Thoracic aorta (tissue), 2 donors: ENCODE results near the gene DPPA5. TPM values are rescaled to one million over a fixed set of nuclear protein-coding genes. Genes with fewer than 3 reads are reported as not detected.

Source experiments
- ATAC-seq: fragments of 150-250 bp; one replicate; pipeline ENCODE4 v1.8.0; 2017; ENCODE audit warnings: low read depth; ENCODE audit not compliant: insufficient number of reproducible peaks, low FRiP score
- DNase-seq: peaks from one replicate; pipeline ENCODE4 v3.0.0-alpha.2; 2020; ENCODE audit warnings: low spot score
- H3K27ac ChIP-seq, 2 donors: fragments of 200-600 bp; sonication (generic); 1 replicate in 1 of 2; 2 replicates in 1 of 2; pipeline ENCODE4 v1.5.1; 2016; ENCODE audit warnings: mild to moderate bottlenecking in 2 of 2, moderate library complexity in 2 of 2
- H3K27me3 ChIP-seq: fragments of 200-600 bp; sonication (generic); replicated peaks from 2 replicates; pipeline ENCODE4 v1.6.0; 2016; ENCODE audit warnings: mild to moderate bottlenecking; ENCODE audit not compliant: insufficient read depth
- H3K36me3 ChIP-seq: fragments of 200-600 bp; sonication (generic); one replicate; pipeline ENCODE4 v1.5.1; 2016
- H3K4me1 ChIP-seq, 2 donors: fragments of 200-600 bp; sonication (generic); 1 replicate in 1 of 2; 2 replicates in 1 of 2; pipeline versions ENCODE4 v1.5.1 to v1.6.0; 2016; ENCODE audit warnings: low read depth in 2 of 2, mild to moderate bottlenecking in 1 of 2; ENCODE audit not compliant: control insufficient read depth in 1 of 2
- H3K4me3 ChIP-seq: fragments of 200-600 bp; sonication (generic); 2 replicates; pipeline ENCODE4 v1.5.1; 2016; ENCODE audit warnings: mild to moderate bottlenecking
- H3K9me3 ChIP-seq: fragments of 200-600 bp; sonication (generic); 2 replicates; pipeline ENCODE4 v1.5.1; 2016
- CTCF ChIP-seq: fragments of 200-600 bp; sonication (generic); IDR thresholded peaks from one replicate; pipeline ENCODE4 v1.5.1; 2019; ENCODE audit warnings: antibody characterized with exemption
- total RNA-seq, 2 donors: library from RNA; depleted of rRNA; stranded (reverse); fragments of >200 nt; gene quantifications; one replicate each; pipeline versions ENCODE4 v1.1.0 to v1.2.3, GENCODE V29; 2016

DPPA5 gene
- total RNA-seq, 2 donors from 2014 or later: not detected

- ATAC-seq (no peak), DNase-seq (no peak)
- TF ChIP-seq CTCF: no peak
- Histone ChIP-seq H3K4me1 (no peaks in the 10 kb centered on the region), H3K27ac (no peak overlapping the region), H3K36me3 (no peaks in the 10 kb centered on the region), H3K9me3 (no peaks in the 10 kb centered on the region), H3K27me3 (no peaks in the 10 kb centered on the region), H3K4me3 (no peak overlapping the region)
Measured at GRCh38 chr6:73364121-73364520, 10.0 kb upstream of the DPPA5 start.

GRCh38 chr6:73363537-73363875 is 9.4 kb upstream of the DPPA5 start:
- H3K27ac ChIP-seq: no peak overlapping the region
- TF ChIP-seq CTCF: no peak
- H3K27me3 ChIP-seq: no peaks in the 10 kb centered on the region
- ATAC-seq (no peak), DNase-seq (no peak)
- H3K36me3 ChIP-seq: no peaks in the 10 kb centered on the region
- H3K4me1 ChIP-seq: no peaks in the 10 kb centered on the region
- H3K4me3 ChIP-seq: no peak overlapping the region
- H3K9me3 ChIP-seq: no peaks in the 10 kb centered on the region

- no peak overlapping the region for H3K27ac ChIP-seq
- no peaks in the 10 kb centered on the region for H3K36me3 ChIP-seq
- ATAC-seq (no peak), DNase-seq (no peak)
- H3K4me1 ChIP-seq: no peaks in the 10 kb centered on the region
- no peak overlapping the region for H3K4me3 ChIP-seq
- no peaks in the 10 kb centered on the region for H3K27me3 ChIP-seq
- TF ChIP-seq CTCF: no peak
- H3K9me3 ChIP-seq: no peaks in the 10 kb centered on the region
Measured at GRCh38 chr6:73362869-73363536, 8.9 kb upstream of the DPPA5 start.

GRCh38 chr6:73362358-73362757 is 8.3 kb upstream of the DPPA5 start, which contains the start of gene KHDC3L:
Gene KHDC3L, plus strand, starts transcription at chr6:73362658. Its CDS starts 72 bp downstream, at chr6:73362730.
- Histone ChIP-seq H3K4me3 (no peak within 1 kb of the TSS), H3K36me3 (no peaks in the 10 kb centered on the region), H3K4me1 (no peaks in the 10 kb centered on the region), H3K27ac (no peak within 1 kb of the TSS), H3K9me3 (no peaks in the 10 kb centered on the region), H3K27me3 (no peaks in the 10 kb centered on the region)
- no peak for DNase-seq
- ATAC-seq: no peak
- TF ChIP-seq CTCF: no peak

GRCh38 chr6:73349311-73349710 is 4.8 kb downstream of the DPPA5 start:
- H3K4me3 ChIP-seq: no peak overlapping the region
- no peaks in the 10 kb centered on the region for H3K9me3 ChIP-seq
- no peak overlapping the region for H3K27ac ChIP-seq
- TF ChIP-seq CTCF: no peak
- H3K4me1 ChIP-seq: no peaks in the 10 kb centered on the region
- no peaks in the 10 kb centered on the region for H3K27me3 ChIP-seq
- DNase-seq: no peak
- no peak for ATAC-seq
- no peaks in the 10 kb centered on the region for H3K36me3 ChIP-seq
